Activated CD4-positive, alpha-beta T cell treated with anti-CD3 and anti-CD28 coated beads for 48 hours (primary cell): Measurements from ENCODE around the gene FBXL17.

Experiments
- DNase-seq: peaks from one replicate; pipeline ENCODE4 v3.0.0-alpha.2; 2020

The FBXL17 gene

GRCh38 chr5:108079753-108080152 lies 302.1 kb downstream of the FBXL17 start:
- DNase-seq: no peak

GRCh38 chr5:108078882-108079281 lies 303.0 kb downstream of the FBXL17 start:
- no peak for DNase-seq

- no peak for DNase-seq
These were observed 303.6 kb downstream of the FBXL17 start for GRCh38 chr5:108078345-108078744.

GRCh38 chr5:108074626-108075025 lies 307.3 kb downstream of the FBXL17 start:
- DNase-seq: no peak

- DNase-seq: no peak
These were observed 317.6 kb downstream of the FBXL17 start for GRCh38 chr5:108064302-108064701.

GRCh38 chr5:108061941-108062340 lies 320.0 kb downstream of the FBXL17 start:
- DNase-seq: no peak

- DNase-seq: no peak
These were observed 321.6 kb downstream of the FBXL17 start for GRCh38 chr5:108060340-108060739.

GRCh38 chr5:108059334-108059733 lies 322.6 kb downstream of the FBXL17 start:
- DNase-seq: no peak

- DNase-seq: no peak
These were observed 327.5 kb downstream of the FBXL17 start for GRCh38 chr5:108054349-108054748.

GRCh38 chr5:108046955-108047670 lies 334.8 kb downstream of the FBXL17 start:
- no peak for DNase-seq

- no peak for DNase-seq
These were observed 345.4 kb downstream of the FBXL17 start for GRCh38 chr5:108036482-108036881.

- no peak for DNase-seq
These were observed 353.0 kb downstream of the FBXL17 start for GRCh38 chr5:108028883-108029282.

- no peak for DNase-seq
These were observed 353.5 kb downstream of the FBXL17 start for GRCh38 chr5:108028412-108028811.

- DNase-seq: no peak
These were observed 355.9 kb downstream of the FBXL17 start for GRCh38 chr5:108025957-108026356.

GRCh38 chr5:108024986-108025385 lies 356.9 kb downstream of the FBXL17 start:
- DNase-seq: no peak

- DNase-seq: no peak
These were observed 365.8 kb downstream of the FBXL17 start for GRCh38 chr5:108016101-108016500.

- DNase-seq: no peak
These were observed 375.1 kb downstream of the FBXL17 start for GRCh38 chr5:108006791-108007190.

- DNase-seq: no peak
These were observed 378.7 kb downstream of the FBXL17 start for GRCh38 chr5:108003178-108003577.

GRCh38 chr5:108001222-108001621 lies 380.7 kb downstream of the FBXL17 start:
- no peak for DNase-seq

- no peak for DNase-seq
These were observed 384.4 kb downstream of the FBXL17 start for GRCh38 chr5:107997338-107997980.

- no peak for DNase-seq
These were observed 388.6 kb downstream of the FBXL17 start for GRCh38 chr5:107993341-107993740.

GRCh38 chr5:107990881-107991810 lies 390.8 kb downstream of the FBXL17 start:
- no peak for DNase-seq

GRCh38 chr5:107985144-107985543 lies 396.8 kb downstream of the FBXL17 start:
- DNase-seq: no peak
